HG02763 (cell line): ENCODE data around the gene SFTA2.

Experiments
- ATAC-seq: cut with Tn5 transposase; IDR thresholded peaks from one replicate; pipeline ENCODE4 v1.9.1; 2021; ENCODE audit warnings: mild to moderate bottlenecking, moderate library complexity; ENCODE audit not compliant: unreplicated experiment

SFTA2 gene

GRCh38 chr6:30891816-30892538, 40.0 kb downstream of the SFTA2 start:
- ATAC-seq = no peak

GRCh38 chr6:30891450-30891723, 40.6 kb downstream of the SFTA2 start:
- no peak for ATAC-seq

GRCh38 chr6:30890646-30891449, 41.1 kb downstream of the SFTA2 start:
- no peak for ATAC-seq

- ATAC-seq = no peak
Observed at GRCh38 chr6:30889921-30890645, 41.9 kb downstream of the SFTA2 start.

GRCh38 chr6:30889496-30889885, 42.5 kb downstream of the SFTA2 start:
- no peak for ATAC-seq

GRCh38 chr6:30888816-30889495, 43.0 kb downstream of the SFTA2 start:
- ATAC-seq = no peak

GRCh38 chr6:30887901-30888815, 43.8 kb downstream of the SFTA2 start:
- ATAC-seq = no peak

GRCh38 chr6:30886897-30887255, 45.1 kb downstream of the SFTA2 start:
- ATAC-seq = no peak

GRCh38 chr6:30885999-30886896, 45.7 kb downstream of the SFTA2 start:
- no peak for ATAC-seq

- ATAC-seq = no peak
Observed at GRCh38 chr6:30885481-30885998, 46.4 kb downstream of the SFTA2 start.

- ATAC-seq = no peak
Observed at GRCh38 chr6:30884521-30885480, 47.2 kb downstream of the SFTA2 start.

GRCh38 chr6:30883685-30884520, 48.1 kb downstream of the SFTA2 start, which contains the start of gene DDR1:
Gene DDR1 (plus strand): TSS chr6:30884519. CDS start chr6:30888730, 4,211 bp downstream.
- ATAC-seq = no peak

GRCh38 chr6:30882759-30883684, 48.9 kb downstream of the SFTA2 start:
- no peak for ATAC-seq

GRCh38 chr6:30882204-30882758, 49.7 kb downstream of the SFTA2 start:
- no peak for ATAC-seq

GRCh38 chr6:30881392-30882203, 50.4 kb downstream of the SFTA2 start:
- ATAC-seq = no peak
